WERI-Rb-1 (cell line): ENCODE data around the gene NOP10.

Experiments used
- DNase-seq: peaks from one replicate; pipeline ENCODE4 v3.0.0-alpha.2; 2020
- H3K27ac ChIP-seq: fragments of 250-450 bp; sonication (Bioruptor Pico); 2 replicates; pipeline ENCODE4 v1.5.1; 2020; ENCODE audit warnings: mild to moderate bottlenecking, moderate library complexity
- H3K27me3 ChIP-seq: fragments of 250-450 bp; sonication (Bioruptor Pico); 2 replicates; pipeline ENCODE4 v1.5.1; 2021; ENCODE audit warnings: mild to moderate bottlenecking, low read depth, moderate library complexity; ENCODE audit not compliant: insufficient read depth, severe bottlenecking
- H3K36me3 ChIP-seq: fragments of 250-450 bp; sonication (Bioruptor Pico); 2 replicates; pipeline ENCODE4 v1.5.1; 2020; ENCODE audit warnings: mild to moderate bottlenecking, moderate library complexity
- H3K4me3 ChIP-seq: 2 replicates; pipeline ENCODE4 v1.5.1; 2011; ENCODE audit warnings: low read depth, mild to moderate bottlenecking, control low read depth, low read length
- H3K9me3 ChIP-seq: fragments of 250-450 bp; sonication (Bioruptor Pico); 2 replicates; pipeline ENCODE4 v1.5.1; 2021; ENCODE audit warnings: mild to moderate bottlenecking, moderate library complexity; ENCODE audit not compliant: severe bottlenecking
- CTCF ChIP-seq: IDR thresholded peaks from 2 replicates; pipeline ENCODE4 v1.5.1; 2011; ENCODE audit warnings: low read depth, mild to moderate bottlenecking, control low read depth, inconsistent platforms, low read length

Gene NOP10

GRCh38 chr15:34360298-34360697, 17.4 kb upstream of the NOP10 start:
- no peak overlapping the region for H3K27ac ChIP-seq
- no peak for TF ChIP-seq CTCF
- no peak for DNase-seq
- H3K27me3 ChIP-seq, result no peaks in the 10 kb centered on the region
- H3K9me3 ChIP-seq, result no peaks in the 10 kb centered on the region
- H3K36me3 ChIP-seq, result no peaks in the 10 kb centered on the region
- no peak overlapping the region for H3K4me3 ChIP-seq

- no peak for TF ChIP-seq CTCF
- Histone ChIP-seq H3K9me3 (no peaks in the 10 kb centered on the region), H3K4me3 (no peak overlapping the region), H3K27ac (no peak overlapping the region), H3K36me3 (no peaks in the 10 kb centered on the region), H3K27me3 (no peaks in the 10 kb centered on the region)
- no peak for DNase-seq
Observed at GRCh38 chr15:34359416-34359815, 16.5 kb upstream of the NOP10 start.

GRCh38 chr15:34358948-34359347, 16.0 kb upstream of the NOP10 start:
- Histone ChIP-seq H3K9me3 (no peaks in the 10 kb centered on the region), H3K36me3 (no peaks in the 10 kb centered on the region), H3K4me3 (no peak overlapping the region), H3K27ac (no peak overlapping the region), H3K27me3 (no peaks in the 10 kb centered on the region)
- no peak for TF ChIP-seq CTCF
- DNase-seq, result no peak

- H3K36me3 ChIP-seq, result no peaks in the 10 kb centered on the region
- H3K4me3 ChIP-seq, result no peak overlapping the region
- TF ChIP-seq CTCF, result peak; percentile 30; the same call in 1 of the 2 replicates
- H3K9me3 ChIP-seq, result no peaks in the 10 kb centered on the region
- no peak for DNase-seq
- no peak overlapping the region for H3K27ac ChIP-seq
- no peaks in the 10 kb centered on the region for H3K27me3 ChIP-seq
Observed at GRCh38 chr15:34358367-34358766, 15.4 kb upstream of the NOP10 start.

GRCh38 chr15:34357653-34358052, 14.7 kb upstream of the NOP10 start:
- Histone ChIP-seq H3K4me3 (no peak overlapping the region), H3K27me3 (no peaks in the 10 kb centered on the region), H3K36me3 (no peaks in the 10 kb centered on the region), H3K9me3 (no peaks in the 10 kb centered on the region), H3K27ac (no peak overlapping the region)
- TF ChIP-seq CTCF, result no peak
- no peak for DNase-seq

- no peak for TF ChIP-seq CTCF
- no peak for DNase-seq
- Histone ChIP-seq H3K27ac (no peak overlapping the region), H3K27me3 (no peaks in the 10 kb centered on the region), H3K36me3 (no peaks in the 10 kb centered on the region), H3K9me3 (no peaks in the 10 kb centered on the region), H3K4me3 (no peak overlapping the region)
Observed at GRCh38 chr15:34355241-34355640, 12.3 kb upstream of the NOP10 start.
